Liver (tissue), 3 donors: ENCODE measurements around the gene CACNA1D.

Source experiments
- ATF3 ChIP-seq: IDR thresholded peaks from 2 replicates; pipeline ENCODE4 v1.6.1; 2016; ENCODE audit warnings: antibody characterized with exemption
- CTCF ChIP-seq: fragments of 150-350 bp; IDR thresholded peaks from 2 replicates; pipeline ENCODE4 v1.5.1; 2017; ENCODE audit warnings: improper control_type of control experiment, low read depth, low read length; ENCODE audit not compliant: missing input control
- EGR1 ChIP-seq, 2 donors: IDR thresholded peaks; 2 replicates each; pipeline ENCODE4 v1.6.1; 2016 to 2018; ENCODE audit warnings: antibody characterized with exemption in 2 of 2, low read depth in 2 of 2
- FOXA1 ChIP-seq: IDR thresholded peaks from 2 replicates; pipeline ENCODE4 v1.6.1; 2016; ENCODE audit warnings: antibody characterized with exemption
- FOXA2 ChIP-seq: IDR thresholded peaks from 2 replicates; pipeline ENCODE4 v1.6.1; 2016; ENCODE audit warnings: antibody characterized with exemption
- JUND ChIP-seq, 2 donors: IDR thresholded peaks; 2 replicates each; pipeline ENCODE4 v1.6.1; 2016; ENCODE audit warnings: antibody characterized with exemption in 2 of 2
- MAX ChIP-seq: IDR thresholded peaks from 2 replicates; pipeline ENCODE4 v1.6.1; 2016; ENCODE audit warnings: antibody characterized with exemption
- RAD21 ChIP-seq, 2 donors: IDR thresholded peaks; 2 replicates each; pipeline ENCODE4 v1.6.1; 2016; ENCODE audit warnings: antibody characterized with exemption in 2 of 2, mild to moderate bottlenecking in 2 of 2
- REST ChIP-seq: IDR thresholded peaks from 2 replicates; pipeline ENCODE4 v1.6.1; 2016; ENCODE audit warnings: antibody characterized with exemption, mild to moderate bottlenecking
- RXRA ChIP-seq, 2 donors: IDR thresholded peaks; 2 replicates each; pipeline ENCODE4 v1.6.1; 2017 to 2018; ENCODE audit warnings: antibody characterized with exemption in 2 of 2, mild to moderate bottlenecking in 1 of 2
- SP1 ChIP-seq: IDR thresholded peaks from 2 replicates; pipeline ENCODE4 v1.6.1; 2018; ENCODE audit warnings: antibody characterized with exemption, mild to moderate bottlenecking
- TAF1 ChIP-seq: conservative IDR thresholded peaks from 2 replicates; pipeline ENCODE4 v1.6.1; 2016; ENCODE audit warnings: antibody characterized with exemption, mild to moderate bottlenecking
- YY1 ChIP-seq: IDR thresholded peaks from 2 replicates; pipeline ENCODE4 v1.6.1; 2016; ENCODE audit warnings: antibody characterized with exemption, mild to moderate bottlenecking
- ZBTB33 ChIP-seq: IDR thresholded peaks from 2 replicates; pipeline ENCODE4 v1.6.1; 2016; ENCODE audit warnings: antibody characterized with exemption
- donor health status: healthy.
- donor health status: healthy.

GRCh38 chr3:53682807-53683206 is 188.4 kb downstream of the CACNA1D start:
- TF ChIP-seq CTCF (no peak), TAF1 (no peak), MAX (no peak), JUND (IDR thresholded peaks at IDR 0.05) (no peak), YY1 (no peak), REST (no peak), FOXA2 (no peak), SP1 (no peak), FOXA1 (no peak), RAD21 (IDR thresholded peaks at IDR 0.05) (no peak), ZBTB33 (no peak), RXRA (IDR thresholded peaks at IDR 0.05) (no peak), EGR1 (IDR thresholded peaks at IDR 0.05; ENCODE audit: low read depth in 2 of 2) (no peak), ATF3 (no peak)
